Left lobe of liver (tissue), 2 donors: ENCODE data around the gene CRMP1. TPM values are rescaled to one million over a fixed set of nuclear protein-coding genes. Genes with fewer than 3 reads are reported as not detected.

Source experiments
- ATAC-seq: fragments of 200-7000 bp; cut with Tn5 transposase; one replicate; pipeline ENCODE4 v1.9.1; 2020; ENCODE audit warnings: mild to moderate bottlenecking, moderate library complexity
- DNase-seq: peaks from one replicate; pipeline ENCODE4 v3.0.0-alpha.2; 2020; ENCODE audit warnings: low spot score
- total RNA-seq: library from RNA; stranded (reverse); gene quantifications from one replicate; pipeline ENCODE4 v1.2.1, GENCODE V29; 2021
- donor health status: DM: no; HTN: no; CAD: no; lungs with moderate emphysema.
- donor health status: DM: no; HTN: yes; CAD: no.

Gene CRMP1
- total RNA-seq, 1 donor from 2014 or later = 0.13 TPM

DNA sequence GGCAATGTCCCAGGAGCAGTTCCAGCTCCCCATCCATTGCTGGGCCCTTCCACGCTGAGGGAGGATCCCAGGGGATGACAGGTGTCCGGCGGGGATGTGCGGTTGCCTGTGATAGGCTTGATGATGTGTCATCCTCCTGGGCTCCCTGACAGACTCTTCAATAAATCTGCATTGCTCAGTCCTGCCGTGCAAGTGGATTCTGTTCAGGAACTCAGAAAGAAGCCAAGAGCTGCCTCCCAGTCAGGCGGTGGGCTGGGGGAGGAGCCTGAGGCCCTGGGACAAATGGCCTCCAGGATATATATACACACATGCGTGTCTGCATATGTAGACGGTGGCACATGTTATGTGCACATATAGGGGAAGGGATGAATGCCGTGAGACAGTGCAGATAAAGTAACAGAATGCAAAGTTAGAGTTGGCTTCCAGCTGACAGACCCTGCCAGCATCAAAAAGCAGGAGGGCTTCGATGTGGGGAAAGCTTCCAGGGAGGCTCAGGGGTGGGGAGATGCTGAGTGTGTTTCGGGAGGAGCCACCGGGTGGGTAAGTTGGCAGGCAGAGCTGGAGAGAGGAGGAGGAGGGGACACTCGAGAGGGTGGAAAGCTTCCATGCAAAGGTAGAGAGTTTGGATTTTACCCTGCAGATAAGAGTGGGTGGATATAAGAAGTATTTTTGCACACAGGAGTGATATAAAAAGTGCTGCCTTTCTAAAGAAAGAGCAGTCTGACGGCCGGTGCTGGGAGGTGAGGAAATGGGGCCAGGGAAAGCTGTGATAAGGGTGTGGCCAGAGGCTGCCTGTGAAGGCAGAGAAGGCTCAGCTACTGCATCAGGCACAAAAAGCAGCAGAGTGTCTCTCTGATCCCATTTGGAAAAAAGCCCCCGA, 28.5 kb upstream of the CRMP1 start:
- ATAC-seq (no peak), DNase-seq (no peak)

GRCh38 chr4:5919571-5919970, 26.7 kb upstream of the CRMP1 start:
- DNase-seq (no peak), ATAC-seq (no peak)

GRCh38 chr4:5919044-5919443, 26.2 kb upstream of the CRMP1 start:
- no peak for DNase-seq

GRCh38 chr4:5918331-5918985, 25.6 kb upstream of the CRMP1 start:
- no peak for ATAC-seq

More at GRCh38 chr4:5919044-5919443, 26.2 kb upstream of the CRMP1 start:
- no peak for ATAC-seq

GRCh38 chr4:5917672-5918071, 24.8 kb upstream of the CRMP1 start:
- no peak for ATAC-seq
- no peak for DNase-seq

More at GRCh38 chr4:5918331-5918985, 25.6 kb upstream of the CRMP1 start:
- DNase-seq = no peak

GRCh38 chr4:5916229-5916628, 23.3 kb upstream of the CRMP1 start:
- no peak for ATAC-seq
- no peak for DNase-seq

GRCh38 chr4:5913454-5913853, 20.6 kb upstream of the CRMP1 start:
- DNase-seq (no peak), ATAC-seq (no peak)

DNA sequence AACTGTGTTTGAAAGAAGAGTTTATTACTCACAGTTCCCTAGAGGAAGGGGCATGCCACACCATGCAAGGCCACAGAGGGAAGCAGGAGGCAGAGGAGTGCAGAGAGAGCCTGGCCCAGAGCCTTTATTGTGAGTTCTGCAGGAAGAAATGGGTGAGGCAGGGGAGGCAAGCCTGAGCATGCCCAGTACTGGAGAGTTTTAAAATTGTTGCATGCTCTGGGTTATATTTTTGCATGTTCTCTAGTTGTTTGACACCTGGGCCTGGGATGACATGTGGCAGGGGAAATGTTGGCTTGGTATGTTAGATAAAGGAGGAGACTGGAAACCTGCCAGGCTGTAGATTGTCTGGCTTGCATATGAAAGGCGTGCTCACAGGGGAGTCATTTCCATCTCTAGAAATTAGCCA, 19.7 kb upstream of the CRMP1 start:
- DNase-seq (no peak), ATAC-seq (no peak)

DNA sequence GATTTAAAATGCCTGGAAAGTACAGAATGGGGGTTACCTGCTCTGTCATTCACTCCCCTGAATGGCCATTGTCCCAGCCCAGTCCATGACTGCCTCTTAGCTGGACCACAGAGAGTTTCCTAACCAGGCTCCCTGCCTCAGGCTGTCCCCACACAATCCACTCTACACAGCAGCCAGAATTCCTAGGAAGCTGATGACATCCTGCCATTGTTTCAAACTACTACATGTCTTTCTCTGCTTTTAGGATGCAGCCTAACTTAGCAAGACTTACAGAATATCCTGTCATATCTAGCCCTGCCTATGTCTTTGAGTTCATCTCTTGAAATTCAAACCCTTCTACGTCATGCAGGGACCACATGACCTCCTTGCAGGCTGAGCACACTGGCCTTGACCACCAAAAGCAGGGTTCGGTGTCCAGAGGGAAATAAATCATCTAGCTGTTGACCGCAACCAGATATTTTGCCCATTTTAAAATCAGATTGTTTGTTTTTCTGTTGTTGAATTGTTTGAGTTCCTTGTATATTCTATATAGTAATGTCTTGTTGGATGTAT, 16.1 kb upstream of the CRMP1 start:
- DNase-seq = no peak
- ATAC-seq = no peak

- DNase-seq (no peak), ATAC-seq (no peak)
Measured at GRCh38 chr4:5906191-5906590, 13.3 kb upstream of the CRMP1 start.

GRCh38 chr4:5905714-5906113, 12.8 kb upstream of the CRMP1 start:
- ATAC-seq (no peak), DNase-seq (no peak)

GRCh38 chr4:5900844-5901243, 8.0 kb upstream of the CRMP1 start:
- ATAC-seq = no peak
- DNase-seq = no peak

DNA sequence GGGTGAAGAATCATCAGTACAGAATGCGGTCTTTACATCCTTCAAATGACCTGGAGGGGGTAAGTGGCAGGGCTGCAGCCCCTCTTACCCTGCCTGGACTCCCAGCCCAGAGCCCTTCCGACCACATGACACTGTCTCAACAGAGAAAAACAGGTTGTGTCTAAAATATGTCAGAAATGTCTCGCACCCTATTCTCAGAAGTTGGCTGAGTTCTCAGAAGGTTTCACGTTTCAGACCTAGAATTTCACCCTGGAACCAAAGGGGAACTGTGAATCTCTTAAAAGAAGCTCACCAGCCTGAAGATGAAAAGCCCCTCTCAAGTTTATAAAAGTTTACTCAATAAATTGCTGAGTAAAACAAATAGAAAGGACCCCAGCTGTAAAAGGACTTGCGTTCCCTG, 7.0 kb upstream of the CRMP1 start:
- DNase-seq (no peak), ATAC-seq (no peak)

DNA sequence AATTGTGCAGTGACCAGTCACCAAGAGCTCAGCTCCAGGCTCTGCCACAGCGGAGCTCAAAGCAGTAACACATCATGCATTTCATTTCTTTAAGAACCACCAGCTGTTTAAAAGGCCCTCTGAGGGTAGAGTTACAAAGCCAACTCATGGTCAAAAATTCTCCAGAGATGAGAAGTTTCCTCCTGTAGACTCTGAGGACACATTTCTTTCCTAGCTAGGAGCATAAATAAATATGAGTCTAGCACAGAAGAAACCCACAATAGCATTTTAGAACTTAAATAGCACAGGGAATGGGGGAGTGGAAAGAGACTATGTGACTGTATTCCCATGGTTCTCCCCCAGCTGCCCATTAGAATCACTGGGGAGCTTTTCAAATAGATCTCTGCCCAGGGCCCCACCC, 6.5 kb upstream of the CRMP1 start:
- DNase-seq (no peak), ATAC-seq (no peak)

DNA sequence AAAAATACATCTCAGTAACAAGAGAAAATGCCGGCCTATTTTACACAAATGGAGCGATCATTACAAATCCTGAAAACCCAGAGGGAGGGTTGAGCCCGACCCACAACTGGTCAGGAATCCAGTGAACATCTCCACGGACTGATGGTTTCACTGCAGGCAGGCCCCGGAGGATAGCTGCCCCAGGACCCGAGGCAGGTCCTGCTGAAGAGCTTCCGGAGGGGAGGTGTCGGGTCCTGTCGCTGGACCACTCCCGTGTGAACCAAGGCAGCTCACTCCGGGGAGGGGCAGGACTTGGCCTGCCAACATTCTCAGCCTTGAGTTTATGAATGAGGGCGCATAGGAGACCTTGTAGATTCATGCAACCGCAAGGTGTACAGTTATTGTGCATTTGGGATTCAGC, 4.8 kb upstream of the CRMP1 start:
- ATAC-seq = no peak
- DNase-seq = no peak

DNA sequence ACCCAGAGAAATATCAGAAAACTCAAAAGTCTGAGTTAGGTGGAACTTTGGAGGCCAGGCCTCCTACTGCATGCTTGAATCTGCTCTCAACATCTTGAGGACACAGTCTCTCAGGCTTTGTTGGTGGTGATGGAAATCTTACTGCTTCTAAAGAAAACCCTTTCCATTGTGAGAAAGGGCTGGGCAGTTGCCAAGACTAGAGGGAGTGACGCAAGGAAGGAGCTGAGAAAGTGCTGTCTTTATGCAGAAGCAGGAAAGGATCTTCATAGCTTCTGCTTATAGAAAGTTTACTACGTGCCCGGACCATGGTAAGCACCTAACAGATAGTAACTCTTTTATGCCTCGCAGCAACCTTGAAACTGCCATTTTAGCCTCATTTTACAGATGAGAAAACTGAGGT, 2.4 kb upstream of the CRMP1 start:
- DNase-seq (no peak), ATAC-seq (no peak)

DNA sequence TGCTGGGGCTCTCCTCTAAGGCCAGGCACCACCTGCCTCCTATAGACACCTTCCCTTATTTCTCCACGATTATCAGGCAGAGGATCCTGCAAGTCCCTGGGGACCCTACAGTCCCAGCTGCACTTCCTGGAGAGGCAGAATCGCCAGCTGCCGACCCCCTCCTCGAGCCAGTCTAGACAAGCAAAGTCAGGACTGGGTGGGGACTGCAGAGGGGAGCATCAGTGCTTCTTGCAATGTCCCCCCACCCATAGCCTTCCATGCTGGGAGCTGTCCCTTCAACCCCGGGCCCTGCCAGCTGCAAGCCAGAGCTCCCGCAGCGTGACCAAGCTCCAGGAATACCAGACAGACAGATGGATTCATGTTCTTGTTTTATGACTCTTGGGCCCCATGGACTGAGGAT, 1.4 kb upstream of the CRMP1 start:
- ATAC-seq (no peak), DNase-seq (no peak)

- ATAC-seq = no peak
- no peak for DNase-seq
Measured at GRCh38 chr4:5893591-5893990, 705 bp upstream of the CRMP1 start.

DNA sequence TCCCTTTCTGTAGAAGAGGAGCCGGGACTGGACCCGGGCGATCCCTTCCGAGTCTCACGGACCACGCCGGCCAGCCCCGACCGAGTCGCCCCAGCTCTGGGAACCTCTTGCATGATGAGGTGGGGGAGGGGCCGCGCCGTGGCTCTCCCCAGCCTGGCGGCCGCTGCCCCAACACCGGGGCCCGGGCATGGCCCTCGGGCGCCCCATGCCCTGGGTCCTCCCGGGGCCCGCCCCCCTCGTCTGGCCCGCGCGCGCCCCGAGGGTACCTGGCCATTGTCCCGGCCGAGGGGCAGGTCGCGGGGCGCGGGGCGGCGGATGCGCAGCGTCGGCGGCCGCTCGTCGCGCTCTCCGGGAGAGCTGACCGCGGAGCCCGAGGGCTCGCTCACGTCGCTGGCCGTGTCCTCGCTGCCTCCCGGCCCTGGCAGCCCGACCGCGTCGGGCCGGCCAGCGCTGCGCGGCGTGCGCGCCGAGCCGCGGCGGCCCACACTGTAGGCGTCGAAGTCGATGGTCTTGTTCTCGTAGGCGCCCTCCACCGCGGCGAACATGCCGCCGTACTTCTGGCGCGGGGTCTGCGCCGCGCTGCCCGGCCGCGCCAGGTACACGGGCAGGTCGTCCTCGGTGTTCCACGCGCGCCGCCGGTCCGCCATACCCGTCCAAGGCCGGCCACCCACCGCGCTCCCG, 423 bp downstream of the CRMP1 start:
- ATAC-seq (no peak), DNase-seq (no peak)

GRCh38 chr4:5891563-5892322, 1.1 kb downstream of the CRMP1 start:
- ATAC-seq (no peak), DNase-seq (no peak)
